Suprapubic skin (tissue), 4 donors: ENCODE results near the gene CNGB1.

Experiments used
- CTCF ChIP-seq, 2 donors: fragments of 200-600 bp in 1 of 2; fragments of 450-650 bp in 1 of 2; sonication (generic) in 1 of 2; IDR thresholded peaks; one replicate each; pipeline ENCODE4 v1.5.1; 2016 to 2019; ENCODE audit warnings: antibody characterized with exemption in 2 of 2, mild to moderate bottlenecking in 1 of 2, moderate library complexity in 1 of 2
- EP300 ChIP-seq: sonication (generic); formaldehyde crosslinking; IDR thresholded peaks from one replicate; pipeline ENCODE4 v1.6.1; 2017; ENCODE audit warnings: antibody characterized with exemption
- POLR2A ChIP-seq, 2 donors: fragments of 450-650 bp; IDR thresholded peaks; one replicate each; pipeline ENCODE4 v1.6.1; 2017; ENCODE audit warnings: antibody characterized with exemption in 2 of 2, mild to moderate bottlenecking in 2 of 2, moderate library complexity in 2 of 2
- POLR2AphosphoS5 ChIP-seq, 3 donors: sonication (generic); formaldehyde crosslinking; IDR thresholded peaks; one replicate each; pipeline ENCODE4 v1.6.1; 2017; ENCODE audit warnings: antibody characterized with exemption in 3 of 3

DNA sequence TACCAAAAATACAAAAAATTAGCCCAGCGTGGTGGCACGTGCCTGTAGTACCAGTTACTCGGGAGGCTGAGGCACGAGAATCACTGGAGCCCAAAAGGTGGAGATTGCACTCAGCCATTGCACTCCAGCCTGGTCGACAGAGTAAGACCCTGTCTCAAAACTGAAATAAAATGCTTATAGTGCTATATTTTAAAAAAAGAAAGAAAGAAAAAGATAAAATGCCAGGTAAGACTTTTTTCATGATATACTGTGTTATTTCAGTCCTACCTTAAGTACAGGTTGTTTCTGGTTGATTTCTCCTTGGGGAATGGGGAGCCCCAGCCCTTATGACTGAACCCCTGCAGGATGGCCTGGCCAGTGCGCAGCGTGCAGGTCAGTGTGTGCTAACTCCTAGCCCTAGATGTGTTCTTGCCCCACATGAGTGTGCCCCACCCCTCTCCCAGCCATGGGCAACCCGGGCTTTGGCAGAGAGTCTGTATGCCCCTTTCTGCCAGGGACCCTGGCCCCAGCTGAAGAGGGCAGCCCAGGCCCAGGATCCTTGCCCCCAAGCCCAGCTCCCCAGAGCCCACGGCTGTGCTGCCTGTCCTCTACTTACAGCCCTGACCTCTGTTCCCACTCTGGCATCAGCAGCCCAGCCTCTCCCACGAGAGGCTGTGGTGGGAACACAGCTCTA, 1.3 kb downstream of the CNGB1 start:
- TF ChIP-seq POLR2A (IDR thresholded peaks at IDR 0.05) (no peak), POLR2AphosphoS5 (IDR thresholded peaks at IDR 0.05) (no peak), CTCF (IDR thresholded peaks at IDR 0.05) (no peak), EP300 (no peak)
